CD4-positive, alpha-beta T cell (primary cell): ENCODE results near the gene PFDN5. TPM values are rescaled to one million over a fixed set of nuclear protein-coding genes. Genes with fewer than 3 reads are reported as not detected.

Source experiments
- ATAC-seq: fragments of 200-7000 bp; cut with Tn5 transposase; one replicate; pipeline ENCODE4 v1.10.0; 2022; ENCODE audit warnings: mild to moderate bottlenecking; ENCODE audit not compliant: poor library complexity
- CTCF ChIA-PET: fragments of 350-600 bp; sonication (Branson Sonifier 250); formaldehyde crosslinking; loops from one replicate; lab custom pipeline; 2021; ENCODE audit warnings: antibody characterized with exemption, inconsistent platforms; lab: Charles Lee
- POLR2A ChIA-PET: fragments of 350-600 bp; sonication (Branson Sonifier 250); formaldehyde crosslinking; loops from one replicate; lab custom pipeline; 2021; ENCODE audit warnings: antibody characterized with exemption, inconsistent platforms; lab: Charles Lee
- DNase-seq, 14 experiments: peaks; one replicate each; pipeline ENCODE4 v3.0.0-alpha.2; 2013 to 2020; ENCODE audit warnings: mixed read lengths in 2 of 14
- H3K27ac ChIP-seq, 2 donors: one replicate each; pipeline versions ENCODE4 v1.5.1 to v1.7.0; 2013; ENCODE audit warnings: low read length in 2 of 2, low read depth in 1 of 2, mild to moderate bottlenecking in 1 of 2
- H3K27me3 ChIP-seq, 2 experiments: 1 replicate in 1 of 2; 2 replicates in 1 of 2; pipeline versions ENCODE4 v1.6.1 to v1.7.0; 2013; ENCODE audit warnings: low read length in 2 of 2, control low read depth in 1 of 2, mild to moderate bottlenecking in 1 of 2, moderate library complexity in 1 of 2; ENCODE audit not compliant: insufficient read depth in 2 of 2, control insufficient read depth in 1 of 2
- H3K36me3 ChIP-seq: one replicate; pipeline ENCODE4 v1.6.1; 2013; ENCODE audit warnings: low read length, control low read depth; ENCODE audit not compliant: insufficient read depth
- H3K4me1 ChIP-seq: one replicate; pipeline ENCODE4 v1.6.1; 2013; ENCODE audit warnings: low read length, control low read depth; ENCODE audit not compliant: insufficient read depth
- H3K4me3 ChIP-seq: one replicate; pipeline ENCODE4 v1.5.1; 2013; ENCODE audit warnings: mild to moderate bottlenecking, low read length, moderate library complexity
- H3K9me3 ChIP-seq, 2 experiments: 1 replicate in 1 of 2; 2 replicates in 1 of 2; pipeline versions ENCODE4 v1.6.1 to v1.7.0; 2013; ENCODE audit warnings: low read length in 2 of 2, mild to moderate bottlenecking in 2 of 2, control low read depth in 1 of 2, moderate library complexity in 1 of 2; ENCODE audit not compliant: control insufficient read depth in 1 of 2, insufficient read depth in 1 of 2
- H3K27ac Mint-ChIP-seq: one replicate; pipeline ENCODE4 v1.8.0; 2020; ENCODE audit warnings: mixed read lengths
- H3K27me3 Mint-ChIP-seq: one replicate; pipeline ENCODE4 v1.8.0; 2021; ENCODE audit warnings: mixed read lengths
- H3K36me3 Mint-ChIP-seq: one replicate; pipeline ENCODE4 v1.8.0; 2021; ENCODE audit warnings: low read depth, mixed read lengths
- H3K4me1 Mint-ChIP-seq: one replicate; pipeline ENCODE4 v1.8.0; 2021; ENCODE audit warnings: low read depth, mixed read lengths
- H3K4me3 Mint-ChIP-seq: one replicate; pipeline ENCODE4 v1.8.0; 2020; ENCODE audit warnings: mild to moderate bottlenecking, mixed read lengths
- H3K9me3 Mint-ChIP-seq: one replicate; pipeline ENCODE4 v1.8.0; 2020; ENCODE audit warnings: mixed read lengths
- intact Hi-C, 2 experiments: fragments of 100-400 bp; cut with DNase I in 1 of 2; cut with micrococcal nuclease in 1 of 2; formaldehyde crosslinking; loops; one replicate each; pipeline versions ENCODE4 v1.15.1 to v1.9.0; 2023 to 2025; cut with DNase I, micrococcal nuclease
- polyA plus RNA-seq, 2 donors: library from polyadenylated mRNA; unstranded; fragments of 120-200 nt; gene quantifications; one replicate each; pipeline ENCODE4 v1.2.1, GENCODE V29; 2013
- total RNA-seq, 174 experiments: library from RNA in 2 of 174; stranded (reverse) in 2 of 174; gene quantifications; one replicate each; pipeline ENCODE4 v1.2.3 and lab custom pipeline; 2021 to 2026
- TF ChIP-seq, protein P1 (sequence below): fragments of 200-600 bp; IDR thresholded peaks from one replicate; pipeline ENCODE4 v1.8.0; 2022; ENCODE audit warnings: antibody characterized with exemption, mild to moderate bottlenecking

The PFDN5 gene
- total RNA-seq (100 to 1,000 TPM; 757 to 763 TPM), total RNA-seq (lab: John Stamatoyannopoulos, UW) (5.9 to 27.0 (median 17.4) reads per million in 172 experiments)
- polyA plus RNA-seq (2013, experiment 1 of 2), result 1,351 TPM
- 1,011 TPM for polyA plus RNA-seq (2013, experiment 2 of 2)

DNA sequence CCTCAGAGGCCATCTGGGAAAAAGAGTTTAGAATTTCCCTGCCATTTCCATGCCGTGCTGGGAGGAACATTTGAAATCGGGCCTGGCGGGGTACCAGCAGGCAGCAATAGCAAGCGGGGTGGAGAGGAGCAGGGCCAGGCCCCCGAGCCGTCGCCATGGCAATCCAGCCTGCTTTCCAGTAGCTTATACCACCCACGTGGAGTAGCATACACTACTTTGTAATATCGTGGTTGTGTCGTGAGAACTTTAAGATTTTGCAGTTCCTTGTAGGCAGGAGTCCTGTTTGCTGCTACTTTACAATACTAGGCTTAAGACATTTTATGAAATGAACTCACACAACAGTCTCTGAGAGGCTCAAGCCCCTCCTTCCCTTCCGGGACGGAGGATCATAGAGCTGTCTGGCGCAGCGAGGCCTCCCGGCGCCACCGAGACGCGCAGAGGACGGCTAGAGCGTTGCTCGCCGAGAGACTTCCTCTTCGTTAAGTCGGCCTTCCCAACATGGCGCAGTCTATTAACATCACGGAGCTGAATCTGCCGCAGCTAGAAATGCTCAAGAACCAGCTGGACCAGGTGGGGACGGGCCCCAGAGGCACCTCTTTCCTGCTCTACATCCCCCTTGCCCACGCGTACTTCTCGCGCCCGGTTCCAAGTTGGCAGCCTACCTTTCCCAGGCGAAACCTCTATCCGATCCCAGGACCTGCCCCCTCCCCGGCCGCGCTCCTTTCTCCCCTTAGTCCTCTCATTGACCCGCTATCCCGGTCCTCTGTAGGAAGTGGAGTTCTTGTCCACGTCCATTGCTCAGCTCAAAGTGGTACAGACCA, at the start of gene PFDN5:
Gene PFDN5 (plus strand): TSS at position 473 of the 821 bp plus-strand sequence. CDS start 26 bp downstream, at position 499.
- intact Hi-C loops, result loop anchor here (1.0 to 5.0 kb wide), 4 partner anchors 82 to 288 kb away; partner anchors contain the start of genes EIF4B (in 1 of the 2) and TARBP2 (in 1 of the 2)
- peaks cover 50% of the 10 kb centered on the region for H3K4me1 Mint-ChIP-seq

DNA sequence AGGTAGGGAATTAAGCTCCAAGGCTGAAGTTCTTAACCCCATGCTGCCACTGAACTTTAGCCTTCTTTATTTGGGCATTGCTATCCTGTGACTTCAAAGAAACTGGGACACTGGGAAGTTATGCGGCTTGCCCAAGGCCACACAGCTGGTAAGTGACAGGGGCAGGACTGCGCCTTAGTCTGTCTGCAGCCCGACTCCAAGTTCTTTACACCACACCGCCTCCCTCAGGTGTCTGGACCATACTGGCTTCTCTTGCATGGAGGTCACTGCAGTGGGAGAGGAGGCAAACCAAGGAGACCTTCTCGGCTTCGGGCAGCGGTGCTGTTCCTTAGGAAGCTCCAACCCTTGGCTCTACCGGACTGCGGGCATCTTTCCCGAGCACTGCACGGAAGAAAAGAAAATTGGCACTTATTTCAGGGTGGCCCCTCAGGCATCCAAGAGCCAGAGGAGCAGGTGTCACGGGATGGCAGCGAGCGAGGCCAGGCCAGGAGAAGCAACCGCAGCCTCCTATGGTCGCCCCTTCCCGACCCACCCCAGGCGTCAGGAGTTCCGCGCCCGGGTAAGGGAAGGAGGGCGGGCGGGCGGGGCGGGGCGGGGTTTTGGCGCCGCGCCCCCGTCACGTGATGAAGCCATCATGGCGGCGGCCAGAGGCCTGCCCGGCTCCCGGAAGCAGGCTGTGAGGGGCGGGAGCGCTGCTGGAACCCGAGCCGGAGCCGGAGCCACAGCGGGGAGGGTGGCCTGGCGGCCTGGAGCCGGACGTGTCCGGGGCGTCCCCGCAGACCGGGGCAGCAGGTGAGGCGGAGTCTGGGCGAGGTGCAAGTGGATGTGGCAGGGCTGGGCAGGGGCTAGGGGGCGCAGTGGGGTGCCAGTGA, 43.6 kb upstream of the PFDN5 start:
- Histone ChIP-seq H3K36me3 (peaks cover 20% of the 10 kb centered on the region), H3K9me3 (no peaks in the 10 kb centered on the region), H3K27me3 (no peaks in the 10 kb centered on the region), H3K4me3 (peak overlapping the region; percentile 89), H3K27ac (peak overlapping the region; percentile 50 to 74), H3K4me1 (peaks cover 51% of the 10 kb centered on the region)
- TF ChIP-seq, protein P1, sequence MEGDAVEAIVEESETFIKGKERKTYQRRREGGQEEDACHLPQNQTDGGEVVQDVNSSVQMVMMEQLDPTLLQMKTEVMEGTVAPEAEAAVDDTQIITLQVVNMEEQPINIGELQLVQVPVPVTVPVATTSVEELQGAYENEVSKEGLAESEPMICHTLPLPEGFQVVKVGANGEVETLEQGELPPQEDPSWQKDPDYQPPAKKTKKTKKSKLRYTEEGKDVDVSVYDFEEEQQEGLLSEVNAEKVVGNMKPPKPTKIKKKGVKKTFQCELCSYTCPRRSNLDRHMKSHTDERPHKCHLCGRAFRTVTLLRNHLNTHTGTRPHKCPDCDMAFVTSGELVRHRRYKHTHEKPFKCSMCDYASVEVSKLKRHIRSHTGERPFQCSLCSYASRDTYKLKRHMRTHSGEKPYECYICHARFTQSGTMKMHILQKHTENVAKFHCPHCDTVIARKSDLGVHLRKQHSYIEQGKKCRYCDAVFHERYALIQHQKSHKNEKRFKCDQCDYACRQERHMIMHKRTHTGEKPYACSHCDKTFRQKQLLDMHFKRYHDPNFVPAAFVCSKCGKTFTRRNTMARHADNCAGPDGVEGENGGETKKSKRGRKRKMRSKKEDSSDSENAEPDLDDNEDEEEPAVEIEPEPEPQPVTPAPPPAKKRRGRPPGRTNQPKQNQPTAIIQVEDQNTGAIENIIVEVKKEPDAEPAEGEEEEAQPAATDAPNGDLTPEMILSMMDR, result peak; percentile 57
- peak; percentile 43 to 87 (median 65) for DNase-seq
- CTCF ChIA-PET, result interaction anchor here (0.6 to 3.9 kb wide), 19 partner anchors 9 to 93 kb away, joined by 3 to 68 read pairs (median 4); partner anchors contain the start of genes ESPL1, PFDN5 and ZNF740
- Mint-ChIP-seq H3K36me3 (peaks cover 16% of the 10 kb centered on the region), H3K27me3 (no peaks in the 10 kb centered on the region), H3K4me3 (peak overlapping the region; percentile 99), H3K4me1 (peaks cover 52% of the 10 kb centered on the region), H3K9me3 (no peaks in the 10 kb centered on the region), H3K27ac (peak overlapping the region; percentile 93)
- peak; percentile 86 for ATAC-seq
- POLR2A ChIA-PET, result interaction anchor here (0.7 to 3.8 kb wide), 9 partner anchors 16 to 50 kb away, joined by 3 to 26 read pairs (median 6); partner anchors contain the start of genes ESPL1, ITGB7 and PFDN5
- intact Hi-C loops, result loop anchor here (1.0 to 5.0 kb wide), 4 partner anchors 16 to 38 kb away; partner anchors contain the start of gene ESPL1 (in 1 of the 2)

More for the DNA sequence above, at the start of gene PFDN5:
- Histone ChIP-seq H3K27ac (peak within 1 kb of the TSS; percentile 69 to 71), H3K27me3 (no peaks in the 10 kb centered on the region), H3K4me1 (peaks cover 38% of the 10 kb centered on the region), H3K9me3 (no peaks in the 10 kb centered on the region), H3K4me3 (peak within 1 kb of the TSS; percentile 69), H3K36me3 (peaks cover 16% of the 10 kb centered on the region)
- H3K9me3 Mint-ChIP-seq, result no peaks in the 10 kb centered on the region
- TF ChIP-seq, protein P1, result no peak
- H3K36me3 Mint-ChIP-seq, result peaks cover 51% of the 10 kb centered on the region
- H3K4me3 Mint-ChIP-seq, result peak within 1 kb of the TSS; percentile 99
- H3K27ac Mint-ChIP-seq, result peak within 1 kb of the TSS; percentile 97
- DNase-seq (peak; percentile 76 to 96 (median 86)), ATAC-seq (peak; percentile 92)
- CTCF ChIA-PET, result interaction anchor here (0.9 to 3.3 kb wide), 8 partner anchors 26 to 381 kb away, joined by 3 to 31 read pairs (median 4); partner anchors contain the start of genes AAAS, ATP5MC2 and ESPL1
- H3K27me3 Mint-ChIP-seq, result no peaks in the 10 kb centered on the region
- POLR2A ChIA-PET, result interaction anchor here (0.7 to 8.4 kb wide), 31 partner anchors 15 to 985 kb away, joined by 3 to 109 read pairs (median 6); partner anchors contain the start of genes AAAS, CSAD, EIF4B and HNRNPA1
